ENCODE results near the gene AP1AR. TPM values are rescaled to one million over a fixed set of nuclear protein-coding genes. Genes with fewer than 3 reads are reported as not detected.
"Not testable (repeated sequence)": the region's sequence is repeated elsewhere in the genome, so short reads cannot be mapped to it uniquely, and the experiment has no call there.

AP1AR gene
- total RNA-seq, 1 donor from 2014 or later: 18.9 TPM

GRCh38 chr4:112296949-112297880 is 65.6 kb downstream of the AP1AR start, which contains the start of gene ALPK1:
TSS of gene ALPK1 (plus strand) at chr4:112297369.
- no peaks in the 10 kb centered on the region for H3K27me3 Mint-ChIP-seq
- H3K4me3 Mint-ChIP-seq: peak within 1 kb of the TSS; percentile 85
- H3K36me3 Mint-ChIP-seq: no peaks in the 10 kb centered on the region
- H3K4me1 Mint-ChIP-seq (ENCODE audit: unreplicated experiment): peaks cover 12% of the 10 kb centered on the region
- peak within 1 kb of the TSS; percentile 94 for H3K27ac Mint-ChIP-seq
- DNase-seq (ENCODE audit: extremely low spot score, unreplicated experiment): no peak
- TF ChIP-seq, protein P1, sequence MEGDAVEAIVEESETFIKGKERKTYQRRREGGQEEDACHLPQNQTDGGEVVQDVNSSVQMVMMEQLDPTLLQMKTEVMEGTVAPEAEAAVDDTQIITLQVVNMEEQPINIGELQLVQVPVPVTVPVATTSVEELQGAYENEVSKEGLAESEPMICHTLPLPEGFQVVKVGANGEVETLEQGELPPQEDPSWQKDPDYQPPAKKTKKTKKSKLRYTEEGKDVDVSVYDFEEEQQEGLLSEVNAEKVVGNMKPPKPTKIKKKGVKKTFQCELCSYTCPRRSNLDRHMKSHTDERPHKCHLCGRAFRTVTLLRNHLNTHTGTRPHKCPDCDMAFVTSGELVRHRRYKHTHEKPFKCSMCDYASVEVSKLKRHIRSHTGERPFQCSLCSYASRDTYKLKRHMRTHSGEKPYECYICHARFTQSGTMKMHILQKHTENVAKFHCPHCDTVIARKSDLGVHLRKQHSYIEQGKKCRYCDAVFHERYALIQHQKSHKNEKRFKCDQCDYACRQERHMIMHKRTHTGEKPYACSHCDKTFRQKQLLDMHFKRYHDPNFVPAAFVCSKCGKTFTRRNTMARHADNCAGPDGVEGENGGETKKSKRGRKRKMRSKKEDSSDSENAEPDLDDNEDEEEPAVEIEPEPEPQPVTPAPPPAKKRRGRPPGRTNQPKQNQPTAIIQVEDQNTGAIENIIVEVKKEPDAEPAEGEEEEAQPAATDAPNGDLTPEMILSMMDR (conservative IDR thresholded peaks at IDR 0.05): no peak
- H3K9me3 Mint-ChIP-seq: no peaks in the 10 kb centered on the region

DNA sequence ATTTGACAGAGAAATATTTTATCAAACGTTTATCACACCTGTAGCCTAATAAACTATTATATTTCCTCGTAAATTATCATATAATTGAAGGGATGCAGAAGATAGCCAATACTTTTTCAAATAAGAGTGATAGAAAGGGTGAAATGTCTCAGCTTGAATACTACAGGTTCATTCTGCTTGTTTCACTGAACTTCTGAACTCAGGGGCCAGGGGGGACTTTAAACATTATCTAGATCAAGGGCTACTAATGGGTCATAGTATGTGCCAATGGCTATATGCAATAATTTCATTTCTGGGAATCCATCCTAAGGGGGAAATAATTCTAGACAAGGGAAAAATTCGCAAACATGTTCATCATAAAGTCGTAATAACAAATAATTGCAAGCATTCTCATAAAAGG is 68.1 kb downstream of the AP1AR start:
- Mint-ChIP-seq H3K4me3 (no peak overlapping the region), H3K4me1 (ENCODE audit: unreplicated experiment) (peaks cover 12% of the 10 kb centered on the region), H3K36me3 (no peaks in the 10 kb centered on the region), H3K27me3 (no peaks in the 10 kb centered on the region), H3K9me3 (no peaks in the 10 kb centered on the region), H3K27ac (no peak overlapping the region)
- TF ChIP-seq, protein P1 (conservative IDR thresholded peaks at IDR 0.05): no peak
- DNase-seq (ENCODE audit: extremely low spot score, unreplicated experiment): no peak

GRCh38 chr4:112302320-112303274 is 71.0 kb downstream of the AP1AR start:
- H3K9me3 Mint-ChIP-seq: no peaks in the 10 kb centered on the region
- DNase-seq (ENCODE audit: extremely low spot score, unreplicated experiment): no peak
- H3K36me3 Mint-ChIP-seq: no peaks in the 10 kb centered on the region
- TF ChIP-seq, protein P1 (conservative IDR thresholded peaks at IDR 0.05): no peak
- no peak overlapping the region for H3K4me3 Mint-ChIP-seq
- H3K27ac Mint-ChIP-seq: no peak overlapping the region
- H3K27me3 Mint-ChIP-seq: no peaks in the 10 kb centered on the region
- peaks cover 5% of the 10 kb centered on the region for H3K4me1 Mint-ChIP-seq (ENCODE audit: unreplicated experiment)

GRCh38 chr4:112305477-112305876 is 73.9 kb downstream of the AP1AR start:
- not testable (repeated sequence) for H3K27ac Mint-ChIP-seq; H3K4me3 Mint-ChIP-seq; DNase-seq (ENCODE audit: extremely low spot score, unreplicated experiment)

DNA sequence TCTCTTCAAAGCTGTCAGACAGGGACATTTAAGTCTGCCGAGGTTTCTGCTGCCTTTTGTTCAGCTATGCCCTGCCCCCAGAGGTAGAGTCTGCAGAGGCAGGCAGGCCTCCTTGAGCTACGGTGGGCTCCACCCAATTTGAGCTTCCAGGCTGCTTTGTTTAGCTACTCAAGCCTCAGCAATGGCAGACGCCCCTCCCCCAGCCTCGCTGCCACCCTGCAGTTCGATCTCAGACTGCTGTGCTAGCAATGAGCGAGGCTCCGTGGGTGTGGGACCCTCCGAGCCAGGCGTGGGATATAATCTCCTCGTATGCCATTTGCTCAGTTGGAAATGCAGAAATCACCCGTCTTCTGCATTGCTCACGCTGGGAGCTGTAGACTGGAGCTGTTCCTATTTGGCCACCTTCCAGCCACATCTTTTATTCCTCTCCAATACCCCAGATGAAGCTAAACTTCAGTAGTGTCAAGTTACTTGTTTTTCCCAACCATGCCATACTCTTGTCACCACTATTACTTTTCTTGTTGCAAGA is 77.7 kb downstream of the AP1AR start:
- not testable (repeated sequence) for H3K27ac Mint-ChIP-seq; H3K27me3 Mint-ChIP-seq; H3K4me1 Mint-ChIP-seq (ENCODE audit: unreplicated experiment); H3K9me3 Mint-ChIP-seq; DNase-seq (ENCODE audit: extremely low spot score, unreplicated experiment); H3K36me3 Mint-ChIP-seq
- H3K4me3 Mint-ChIP-seq: peak overlapping the region; percentile 32

More at GRCh38 chr4:112305477-112305876, 73.9 kb downstream of the AP1AR start:
- H3K27me3 Mint-ChIP-seq; H3K4me1 Mint-ChIP-seq (ENCODE audit: unreplicated experiment); H3K9me3 Mint-ChIP-seq; H3K36me3 Mint-ChIP-seq: not testable (repeated sequence)

DNA sequence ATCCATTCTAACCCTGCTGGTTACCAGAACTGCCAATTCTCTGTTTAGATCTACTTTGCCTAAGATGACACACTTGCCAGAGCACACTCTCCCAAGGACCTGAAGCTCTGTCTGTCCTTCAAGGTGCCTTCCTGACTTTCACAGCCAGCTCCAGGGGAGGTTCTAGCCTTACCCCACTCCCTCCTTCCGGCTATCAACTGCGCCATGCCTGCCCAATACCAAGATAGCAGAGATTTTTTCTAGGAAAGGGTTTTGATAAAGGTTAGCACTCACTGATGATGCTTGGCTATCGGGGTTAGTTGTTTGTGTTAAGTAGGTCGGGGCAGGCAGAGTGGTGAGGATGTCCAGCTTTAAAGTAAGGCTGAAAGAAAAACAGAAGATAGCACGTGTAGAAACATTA is 79.9 kb downstream of the AP1AR start:
- no peak for DNase-seq (ENCODE audit: extremely low spot score, unreplicated experiment)
- no peak overlapping the region for H3K4me3 Mint-ChIP-seq

More for the DNA sequence above, 79.9 kb downstream of the AP1AR start:
- TF ChIP-seq, protein P1 (conservative IDR thresholded peaks at IDR 0.05): no peak
- Mint-ChIP-seq H3K27me3 (no peaks in the 10 kb centered on the region), H3K27ac (no peak overlapping the region), H3K9me3 (no peaks in the 10 kb centered on the region), H3K36me3 (no peaks in the 10 kb centered on the region), H3K4me1 (ENCODE audit: unreplicated experiment) (peaks cover 9% of the 10 kb centered on the region)
